GM12878 (cell line): ENCODE measurements around the gene PSMB1. TPM values are rescaled to one million over a fixed set of nuclear protein-coding genes. Genes with fewer than 3 reads are reported as not detected.

Experiments
- ATAC-seq: fragments of 200-7000 bp; cut with Tn5 transposase; 3 replicates; pipeline ENCODE4 v1.9.1; 2020; ENCODE audit warnings: mild to moderate bottlenecking, moderate library complexity
- BruUV-seq: library from RNA; stranded (reverse); fragments of 400-500 nt; replicated peaks from 2 replicates; lab custom pipeline; 2021; lab: Mats Ljungman, UMichigan
- CTCF ChIA-PET: fragments of 300-600 bp; sonication (Branson Sonifier 250); formaldehyde crosslinking; extraction: SDS; loops from one replicate; lab custom pipeline; 2021; ENCODE audit warnings: inconsistent platforms; lab: Yijun Ruan, JAX
- POLR2A ChIA-PET: fragments of 350-600 bp; formaldehyde crosslinking; extraction: SDS; loops from one replicate; lab custom pipeline; 2021; ENCODE audit warnings: inconsistent platforms; lab: Charles Lee
- RAD21 ChIA-PET: fragments of 300-600 bp; sonication (Branson Sonifier 250); formaldehyde crosslinking; loops from one replicate; lab custom pipeline; 2023; ENCODE audit warnings: antibody characterized with exemption; ENCODE audit not compliant: unreplicated experiment; lab: Charles Lee
- SMC1A ChIA-PET: fragments of 300-600 bp; sonication (Branson Sonifier 250); formaldehyde crosslinking; loops from one replicate; lab custom pipeline; 2023; ENCODE audit not compliant: unreplicated experiment, uncharacterized antibody; lab: Charles Lee
- DNase-seq: peaks from one replicate; pipeline ENCODE4 v3.0.0-alpha.2; 2011; ENCODE audit warnings: low read depth, low spot score
- FAIRE-seq: peaks from 3 replicates; lab custom pipeline; 2011; peaks lifted over from hg19 to GRCh38; lab: Jason Lieb, UNC
- H2AFZ ChIP-seq: 2 replicates; pipeline ENCODE4 v1.6.0; 2011; ENCODE audit warnings: low read depth, low read length, control low read depth; ENCODE audit not compliant: control insufficient read depth
- H3K27ac ChIP-seq: 2 replicates; pipeline ENCODE4 v1.5.1; 2011; ENCODE audit warnings: control low read depth; ENCODE audit not compliant: control insufficient read depth, insufficient read depth
- H3K27me3 ChIP-seq, 2 experiments: replicated peaks in 1 of 2; 2 replicates each; pipeline versions ENCODE4 v1.6.0 to v1.6.1; 2011; ENCODE audit warnings: low read length in 1 of 2; ENCODE audit not compliant: control insufficient read depth in 2 of 2, insufficient read depth in 2 of 2
- H3K36me3 ChIP-seq, 2 experiments: 2 replicates each; pipeline ENCODE4 v1.5.1; 2011; ENCODE audit warnings: low read length in 1 of 2; ENCODE audit not compliant: control insufficient read depth in 2 of 2, insufficient read depth in 2 of 2
- H3K4me1 ChIP-seq: 2 replicates; pipeline ENCODE4 v1.6.1; 2011; ENCODE audit warnings: mild to moderate bottlenecking, low read length, moderate library complexity, mixed read lengths; ENCODE audit not compliant: control insufficient read depth, insufficient read depth
- H3K4me2 ChIP-seq: 2 replicates; pipeline ENCODE4 v1.6.0; 2011; ENCODE audit warnings: control low read depth; ENCODE audit not compliant: control insufficient read depth, insufficient read depth
- H3K4me3 ChIP-seq: fragments of 200-600 bp; sonication (generic); 2 replicates; pipeline ENCODE4 v1.5.1; 2016
- H3K79me2 ChIP-seq: 2 replicates; pipeline ENCODE4 v1.6.0; 2011; ENCODE audit warnings: low read length; ENCODE audit not compliant: control insufficient read depth, insufficient read depth
- H3K9ac ChIP-seq: 2 replicates; pipeline ENCODE4 v1.8.0; 2011; ENCODE audit warnings: low read length, control low read depth, mixed read lengths; ENCODE audit not compliant: control insufficient read depth, insufficient read depth
- H3K9me3 ChIP-seq: replicated peaks from 3 replicates; pipeline ENCODE4 v1.5.1; 2011; ENCODE audit warnings: mild to moderate bottlenecking, low read length; ENCODE audit not compliant: control insufficient read depth, insufficient read depth
- H4K20me1 ChIP-seq: 2 replicates; pipeline ENCODE4 v1.6.0; 2011; ENCODE audit not compliant: control insufficient read depth, insufficient read depth
- BACH1 ChIP-seq: fragments of 450-650 bp; IDR thresholded peaks from 2 replicates; pipeline ENCODE4 v1.6.1; 2017; ENCODE audit warnings: mild to moderate bottlenecking, borderline replicate concordance
- EP300 ChIP-seq, 2 experiments: fragments of 150-350 bp in 1 of 2; IDR thresholded peaks; 2 replicates each; pipeline ENCODE4 v1.6.1; 2011 to 2012; ENCODE audit warnings: low read depth in 2 of 2, low read length in 2 of 2, borderline replicate concordance in 1 of 2, improper control_type of control experiment in 1 of 2, inconsistent platforms in 1 of 2; ENCODE audit not compliant: control insufficient read depth in 1 of 2
- HDAC6 ChIP-seq: fragments of 200-600 bp; sonication (generic); IDR thresholded peaks from one replicate; pipeline ENCODE4 v1.8.0; 2017; ENCODE audit warnings: antibody characterized with exemption; ENCODE audit not compliant: unreplicated experiment
- IRF5 ChIP-seq: fragments of 450-650 bp; IDR thresholded peaks from 2 replicates; pipeline ENCODE4 v1.6.1; 2017; ENCODE audit warnings: borderline replicate concordance
- NFYB ChIP-seq: IDR thresholded peaks from 2 replicates; pipeline ENCODE4 v1.6.1; 2011; ENCODE audit warnings: low read depth, mild to moderate bottlenecking, low read length, improper control_type of control experiment, moderate library complexity; ENCODE audit not compliant: insufficient read depth
- ZBTB11 ChIP-seq: fragments of 450-650 bp; formaldehyde crosslinking; IDR thresholded peaks from 2 replicates; pipeline ENCODE4 v1.5.0; 2022; ENCODE audit warnings: mild to moderate bottlenecking, missing genetic modification characterization
- ZNF384 ChIP-seq: IDR thresholded peaks from 2 replicates; pipeline ENCODE4 v1.6.1; 2012; ENCODE audit warnings: low read depth, mild to moderate bottlenecking, low read length, improper control_type of control experiment, borderline replicate concordance
- ZSCAN29 ChIP-seq: fragments of 450-650 bp; IDR thresholded peaks from 2 replicates; pipeline ENCODE4 v1.6.1; 2017; ENCODE audit warnings: mild to moderate bottlenecking, moderate library complexity
- WGBS: methylation state at CpG from one replicate; pipeline ENCODE4 v1.1.6; 2016; ENCODE audit warnings: low lambda C conversion rate; ENCODE audit not compliant: insufficient replicate concordance, insufficient coverage; ENCODE audit errors: missing lambda C conversion rate; 5-methylcytosine and 5-hydroxymethylcytosine counted together
- in situ Hi-C: fragments of 300-500 bp; cut with MboI; formaldehyde crosslinking; loops from 9 replicates; pipeline ENCODE4 v1.14.3; 2018; ENCODE audit warnings: mixed read lengths
- intact Hi-C: fragments of 100-400 bp; cut with micrococcal nuclease; formaldehyde crosslinking; loops from one replicate; pipeline ENCODE4 v1.14.2; 2022; ENCODE audit not compliant: unreplicated experiment
- polyA plus RNA-seq, 11 experiments: library from polyadenylated mRNA; depleted of rRNA in 4 of 11; unstranded in 6 of 11; stranded (reverse) in 5 of 11; fragments of >200 nt; fragmentation: Nextera tagmentation in 4 of 11; fragmentation: Illumina TruSeq in 1 of 11; extraction: Ambion mirVana in 4 of 11; extraction: Trizol in 1 of 11; gene quantifications; 1 replicate in 1 of 11; 2 replicates in 10 of 11; pipeline versions ENCODE4 v1.2.1 to v1.2.3, GENCODE V29; 2011 to 2016; ENCODE audit warnings: inconsistent platforms in 2 of 11, missing spikeins in 2 of 11, low read depth in 1 of 11
- total RNA-seq, 4 experiments: library from RNA; depleted of rRNA in 3 of 4; stranded (reverse); fragments of >200 nt in 3 of 4; fragmentation: Illumina TruSeq in 1 of 4; extraction: Trizol in 1 of 4; gene quantifications; 2 replicates each; pipeline versions ENCODE4 v1.2.1 to v1.2.3, GENCODE V29; 2013 to 2021

The PSMB1 gene
- total and polyA plus RNA-seq, 10 of the 15 experiments (the other 5 are each of a cell fraction or from before 2014, with no cell fraction given): 208 to 1,317 (median 508) TPM

GRCh38 chr6:170500955-170501590, 52.0 kb downstream of the PSMB1 start:
- CTCF ChIA-PET: no interaction called here

GRCh38 chr6:170497841-170498301, 55.2 kb downstream of the PSMB1 start:
- H3K4me2 ChIP-seq: no peak overlapping the region
- TF ChIP-seq EP300 (IDR thresholded peaks at IDR 0.05; ENCODE audit: borderline replicate concordance in 1 of 2, control insufficient read depth in 1 of 2, low read depth in 2 of 2, low read length in 2 of 2): no peak
- TF ChIP-seq ZNF384: no peak
- no peak for TF ChIP-seq ZSCAN29
- TF ChIP-seq ZBTB11 (CRISPR knock-in tag): no peak
- no peak for TF ChIP-seq NFYB
- no peak for TF ChIP-seq IRF5

More at GRCh38 chr6:170500955-170501590, 52.0 kb downstream of the PSMB1 start:
- ChIA-PET POLR2A (no interaction called here), SMC1A (no interaction called here)
- Histone ChIP-seq H3K4me3 (no peak overlapping the region), H3K27ac (no peak overlapping the region), H3K27me3 (no peaks in the 10 kb centered on the region), H4K20me1 (no peaks in the 10 kb centered on the region)
- TF ChIP-seq BACH1 (no peak), HDAC6 (no peak)
- TF ChIP-seq, all 136 proteins: peak for 0
- RAD21 ChIA-PET: no interaction called here
- BruUV-seq: no TSS peak
- intact Hi-C loops (no loop called here), in situ Hi-C loops (no loop called here)
- WGBS: 4% methylated on average over 3 of the region's 3 CpGs
- Histone ChIP-seq H3K36me3 (no peaks in the 10 kb centered on the region), H3K9me3 (no peaks in the 10 kb centered on the region; the same call in 2 of the 3 replicates), H3K9ac (no peak overlapping the region), H3K4me1 (no peaks in the 10 kb centered on the region), H3K4me2 (no peak overlapping the region), H2AFZ (no peak overlapping the region), H3K79me2 (no peaks in the 10 kb centered on the region)
- no peak for DNase-seq
- FAIRE-seq: no peak
- ATAC-seq: no peak

More at GRCh38 chr6:170497841-170498301, 55.2 kb downstream of the PSMB1 start:
- no peak overlapping the region for H3K4me3 ChIP-seq
- no peaks in the 10 kb centered on the region for H3K4me1 ChIP-seq
- no peak for DNase-seq
- no peaks in the 10 kb centered on the region for H3K27me3 ChIP-seq
- no TSS peak for BruUV-seq
- no peaks in the 10 kb centered on the region for H3K36me3 ChIP-seq
- CTCF ChIA-PET: interaction anchor here (1.4 to 1.6 kb wide), 2 partner anchors 10 to 19 kb away, joined by 3 to 4 read pairs; no protein-coding TSS in a partner anchor
- no peak for ATAC-seq
- no peak overlapping the region for H3K9ac ChIP-seq
- SMC1A ChIA-PET: no interaction called here
- no peak overlapping the region for H3K27ac ChIP-seq
- 16% methylated on average over 4 of the region's 4 CpGs for WGBS
- FAIRE-seq: no peak
- intact Hi-C loops (no loop called here), in situ Hi-C loops (no loop called here)
- RAD21 ChIA-PET: interaction anchor here (0.8 kb wide), 1 partner anchor 207 kb away, joined by 5 read pairs; the partner anchor contains the start of gene DLL1
- H2AFZ ChIP-seq: no peak overlapping the region
- H3K9me3 ChIP-seq: no peaks in the 10 kb centered on the region; the same call in 2 of the 3 replicates
- POLR2A ChIA-PET: no interaction called here
- no peaks in the 10 kb centered on the region for H4K20me1 ChIP-seq
- H3K79me2 ChIP-seq: no peaks in the 10 kb centered on the region
